HL-60 (cell line): ENCODE data around the gene MAP2K5.
A peak's percentile ranks its signal among the peaks of the same experiment; 100 is the strongest.

ENCODE experiments used
- CTCF ChIP-seq: IDR thresholded peaks from one replicate; pipeline ENCODE4 v1.5.1; 2011; ENCODE audit warnings: low read length, control low read depth, inconsistent platforms; ENCODE audit not compliant: insufficient read depth
- POLR2AphosphoS5 ChIP-seq: IDR thresholded peaks from 2 replicates; pipeline ENCODE4 v1.6.1; 2012; ENCODE audit warnings: low read depth
- REST ChIP-seq: IDR thresholded peaks from 2 replicates; pipeline ENCODE4 v1.6.1; 2012; ENCODE audit warnings: low read depth; ENCODE audit not compliant: insufficient replicate concordance

- TF ChIP-seq CTCF, result no peak
- TF ChIP-seq REST, result peak; percentile 21
- peak; percentile 71 for TF ChIP-seq POLR2AphosphoS5
These were observed at the start of gene MAP2K5 for GRCh38 chr15:67542420-67543347.
